Tibial artery (tissue), 4 donors: Measurements from ENCODE around the gene SLC25A11.

Source experiments
- DNase-seq, 2 donors: peaks; one replicate each; pipeline ENCODE4 v3.0.0-alpha.2; 2019
- H3K27ac ChIP-seq, 2 donors: fragments of 200-600 bp; sonication (generic) in 1 of 2; 1 replicate in 1 of 2; 2 replicates in 1 of 2; pipeline ENCODE4 v1.5.1; 2018 to 2019; ENCODE audit warnings: mild to moderate bottlenecking in 1 of 2
- H3K27me3 ChIP-seq, 2 donors: fragments of 200-600 bp; sonication (generic) in 1 of 2; one replicate each; pipeline versions ENCODE4 v1.5.1 to v1.6.0; 2016 to 2019
- H3K36me3 ChIP-seq, 3 donors: fragments of 200-600 bp; sonication (generic) in 2 of 3; one replicate each; pipeline ENCODE4 v1.5.1; 2016 to 2019; ENCODE audit warnings: mild to moderate bottlenecking in 2 of 3
- H3K4me1 ChIP-seq, 4 donors: fragments of 200-600 bp; sonication (generic) in 2 of 4; 1 replicate in 3 of 4; 2 replicates in 1 of 4; pipeline ENCODE4 v1.5.1; 2016 to 2019
- H3K4me3 ChIP-seq, 2 donors: fragments of 200-600 bp; sonication (generic) in 1 of 2; 1 replicate in 1 of 2; 2 replicates in 1 of 2; pipeline ENCODE4 v1.5.1; 2018 to 2019; ENCODE audit warnings: mild to moderate bottlenecking in 2 of 2
- H3K9me3 ChIP-seq, 3 donors: fragments of 200-600 bp; sonication (generic) in 1 of 3; one replicate each; pipeline ENCODE4 v1.5.1; 2016 to 2019
- CTCF ChIP-seq, 2 experiments: fragments of 200-600 bp in 1 of 2; fragments of 450-650 bp in 1 of 2; IDR thresholded peaks; one replicate each; pipeline ENCODE4 v1.5.1; 2017 to 2019; ENCODE audit warnings: antibody characterized with exemption in 2 of 2, mild to moderate bottlenecking in 1 of 2, moderate library complexity in 1 of 2
- intact Hi-C: fragments of 100-400 bp; cut with DNase I; formaldehyde crosslinking; loops from one replicate; pipeline ENCODE4 v1.15.0; 2023; ENCODE audit warnings: low total_unique reads

SLC25A11 gene

GRCh38 chr17:4965311-4965986 is 25.6 kb upstream of the SLC25A11 start:
- Histone ChIP-seq H3K4me1 (peaks cover 0 to 34% (median 32%) of the 10 kb centered on the region in 4 donors), H3K27ac (no peak overlapping the region), H3K36me3 (peaks cover 5 to 25% (median 15%) of the 10 kb centered on the region in 3 donors), H3K4me3 (peak overlapping the region in 1 of 2 donors; percentile 66), H3K9me3 (no peaks in the 10 kb centered on the region), H3K27me3 (no peaks in the 10 kb centered on the region)
- DNase-seq: no peak
- intact Hi-C loops: no loop called here
- no peak for TF ChIP-seq CTCF (IDR thresholded peaks at IDR 0.05)

- peaks cover 24 to 36% (median 29%) of the 10 kb centered on the region in 3 donors for H3K36me3 ChIP-seq
- H3K9me3 ChIP-seq: no peaks in the 10 kb centered on the region
- intact Hi-C loops: no loop called here
- no peak for TF ChIP-seq CTCF (IDR thresholded peaks at IDR 0.05)
- DNase-seq: no peak
- H3K27me3 ChIP-seq: no peaks in the 10 kb centered on the region
- no peak overlapping the region for H3K4me3 ChIP-seq
- H3K27ac ChIP-seq: no peak overlapping the region
- H3K4me1 ChIP-seq: peaks cover 0 to 2% (median under 1%) of the 10 kb centered on the region in 4 donors
Observed at GRCh38 chr17:4960279-4960922, 20.6 kb upstream of the SLC25A11 start.

GRCh38 chr17:4959261-4959965 is 19.6 kb upstream of the SLC25A11 start:
- peaks cover 24 to 36% (median 29%) of the 10 kb centered on the region in 3 donors for H3K36me3 ChIP-seq
- no peaks in the 10 kb centered on the region for H3K27me3 ChIP-seq
- no peak overlapping the region for H3K27ac ChIP-seq

GRCh38 chr17:4958102-4958501 is 18.3 kb upstream of the SLC25A11 start:
- no peak for DNase-seq
- intact Hi-C loops: no loop called here
- Histone ChIP-seq H3K27ac (no peak overlapping the region), H3K27me3 (no peaks in the 10 kb centered on the region), H3K9me3 (no peaks in the 10 kb centered on the region), H3K4me3 (no peak overlapping the region), H3K4me1 (peaks cover 0 to 11% (median 6%) of the 10 kb centered on the region in 4 donors), H3K36me3 (peaks cover 24 to 36% (median 29%) of the 10 kb centered on the region in 3 donors)
- TF ChIP-seq CTCF (IDR thresholded peaks at IDR 0.05): no peak

More at GRCh38 chr17:4959261-4959965, 19.6 kb upstream of the SLC25A11 start:
- Histone ChIP-seq H3K4me3 (no peak overlapping the region), H3K4me1 (no peaks in the 10 kb centered on the region), H3K9me3 (no peaks in the 10 kb centered on the region)
- intact Hi-C loops: no loop called here
- no peak for DNase-seq
- TF ChIP-seq CTCF (IDR thresholded peaks at IDR 0.05): no peak

- Histone ChIP-seq H3K27me3 (no peaks in the 10 kb centered on the region), H3K27ac (no peak overlapping the region), H3K9me3 (no peaks in the 10 kb centered on the region), H3K36me3 (peaks cover 24 to 36% (median 29%) of the 10 kb centered on the region in 3 donors), H3K4me3 (no peak overlapping the region), H3K4me1 (peaks cover 0 to 18% (median 8%) of the 10 kb centered on the region in 4 donors)
- TF ChIP-seq CTCF (IDR thresholded peaks at IDR 0.05): no peak
- no peak for DNase-seq
- intact Hi-C loops: no loop called here
Observed at GRCh38 chr17:4956493-4957061, 16.7 kb upstream of the SLC25A11 start.
